ENCODE results near the gene TFEB. TPM values are rescaled to one million over a fixed set of nuclear protein-coding genes. Genes with fewer than 3 reads are reported as not detected.

The TFEB gene
- total RNA-seq, 1 experiment from 2014 or later = 7.3 TPM

GRCh38 chr6:41708856-41709255 is 26.6 kb downstream of the TFEB start:
- no peaks in the 10 kb centered on the region for H3K79me2 ChIP-seq (ENCODE audit: low read depth)
- BruUV-seq (replicated peaks) = no TSS peak
- intact Hi-C loops (cut with micrococcal nuclease; ENCODE audit: unreplicated experiment) = no loop called here
- H3K9me2 ChIP-seq (ENCODE audit: insufficient read depth) = no peaks in the 10 kb centered on the region; the same call in 1 of the 2 replicates
- TF ChIP-seq EZH2 (IDR thresholded peaks at IDR 0.05; ENCODE audit: low read depth) (no peak), CTCF (conservative IDR thresholded peaks at IDR 0.05) (no peak)
- H3K27ac ChIP-seq = no peak overlapping the region
- no peak for DNase-seq
- no peaks in the 10 kb centered on the region for H4K20me1 ChIP-seq (ENCODE audit: insufficient read depth)
- H3K36me3 ChIP-seq (ENCODE audit: low read depth) = no peaks in the 10 kb centered on the region
- no peaks in the 10 kb centered on the region for H3K9me3 ChIP-seq (ENCODE audit: insufficient read depth, low read depth)
- H3K4me1 ChIP-seq (replicated peaks; ENCODE audit: insufficient read depth) = peaks cover 23% of the 10 kb centered on the region
- H3K4me2 ChIP-seq = no peak overlapping the region
- ChIA-PET CTCF (no interaction called here), POLR2A (ENCODE audit: unreplicated experiment) (no interaction called here)
- H3K27me3 ChIP-seq (ENCODE audit: insufficient read depth, low read depth) = no peaks in the 10 kb centered on the region
- H2AFZ ChIP-seq = no peak overlapping the region
- H3F3A ChIP-seq (ENCODE audit: insufficient read depth, low read depth) = peaks cover 23% of the 10 kb centered on the region
- H3K4me3 ChIP-seq = no peak overlapping the region

GRCh38 chr6:41707565-41708200 is 27.7 kb downstream of the TFEB start:
- intact Hi-C loops (cut with micrococcal nuclease; ENCODE audit: unreplicated experiment) = no loop called here
- peaks cover 11% of the 10 kb centered on the region; the same call in 1 of the 2 replicates for H3F3A ChIP-seq (ENCODE audit: insufficient read depth, low read depth)
- no peaks in the 10 kb centered on the region; the same call in 1 of the 2 replicates for H3K9me2 ChIP-seq (ENCODE audit: insufficient read depth)
- H4K20me1 ChIP-seq (ENCODE audit: insufficient read depth) = no peaks in the 10 kb centered on the region
- no peaks in the 10 kb centered on the region for H3K79me2 ChIP-seq (ENCODE audit: low read depth)
- H3K9me3 ChIP-seq (ENCODE audit: insufficient read depth, low read depth) = no peaks in the 10 kb centered on the region
- H3K36me3 ChIP-seq (ENCODE audit: low read depth) = no peaks in the 10 kb centered on the region
- H3K4me1 ChIP-seq (replicated peaks; ENCODE audit: insufficient read depth) = peaks cover 12% of the 10 kb centered on the region
- DNase-seq = no peak
- TF ChIP-seq CTCF (conservative IDR thresholded peaks at IDR 0.05) = no peak
- no TSS peak for BruUV-seq (replicated peaks)
- ChIA-PET CTCF (no interaction called here), POLR2A (ENCODE audit: unreplicated experiment) (no interaction called here)
- no peak overlapping the region for H3K4me3 ChIP-seq
- no peaks in the 10 kb centered on the region for H3K27me3 ChIP-seq (ENCODE audit: insufficient read depth, low read depth)
- no peak overlapping the region for H3K27ac ChIP-seq
- no peak overlapping the region for H2AFZ ChIP-seq
- H3K4me2 ChIP-seq = no peak overlapping the region

- BruUV-seq (replicated peaks) = no TSS peak
- no peaks in the 10 kb centered on the region for H3K27me3 ChIP-seq (ENCODE audit: insufficient read depth, low read depth)
- no peak overlapping the region for H2AFZ ChIP-seq
- H3K4me3 ChIP-seq = no peak overlapping the region
- no peak for DNase-seq
- H3K9me2 ChIP-seq (ENCODE audit: insufficient read depth) = no peaks in the 10 kb centered on the region; the same call in 1 of the 2 replicates
- H3K36me3 ChIP-seq (ENCODE audit: low read depth) = no peaks in the 10 kb centered on the region
- intact Hi-C loops (cut with micrococcal nuclease; ENCODE audit: unreplicated experiment) = loop anchor here (1.0 kb wide), 1 partner anchor 69 kb away; no protein-coding TSS in a partner anchor
- ChIA-PET POLR2A (ENCODE audit: unreplicated experiment) (interaction anchor here (0.6 kb wide), 1 partner anchor 126 kb away, joined by 4 read pairs; no protein-coding TSS in a partner anchor), CTCF (interaction anchor here (0.6 kb wide), 1 partner anchor 19 kb away, joined by 3 read pairs; no protein-coding TSS in a partner anchor)
- peaks cover 5% of the 10 kb centered on the region; the same call in 1 of the 2 replicates for H3F3A ChIP-seq (ENCODE audit: insufficient read depth, low read depth)
- no peak overlapping the region for H3K4me2 ChIP-seq
- no peaks in the 10 kb centered on the region for H3K79me2 ChIP-seq (ENCODE audit: low read depth)
- H4K20me1 ChIP-seq (ENCODE audit: insufficient read depth) = no peaks in the 10 kb centered on the region
- H3K9me3 ChIP-seq (ENCODE audit: insufficient read depth, low read depth) = no peaks in the 10 kb centered on the region
- no peak overlapping the region for H3K27ac ChIP-seq
- TF ChIP-seq CTCF (conservative IDR thresholded peaks at IDR 0.05) = no peak
- peaks cover 5% of the 10 kb centered on the region for H3K4me1 ChIP-seq (replicated peaks; ENCODE audit: insufficient read depth)
These were observed 28.4 kb downstream of the TFEB start for GRCh38 chr6:41706876-41707564.
